CD4-positive, alpha-beta memory T cell (primary cell): Measurements from ENCODE around the gene PTPN14. TPM values are rescaled to one million over a fixed set of nuclear protein-coding genes. Genes with fewer than 3 reads are reported as not detected.

Source experiments
- CTCF ChIA-PET: fragments of 350-600 bp; sonication (Branson Sonifier 250); formaldehyde crosslinking; loops from one replicate; lab custom pipeline; 2021; ENCODE audit warnings: inconsistent platforms; ENCODE audit not compliant: partially characterized antibody; lab: Charles Lee
- POLR2A ChIA-PET: fragments of 350-600 bp; sonication (Branson Sonifier 250); formaldehyde crosslinking; loops from one replicate; lab custom pipeline; 2021; ENCODE audit not compliant: partially characterized antibody; lab: Charles Lee
- DNase-seq, 5 donors: peaks; one replicate each; pipeline versions ENCODE4 v3.0.0 to v3.0.0-alpha.2; 2020 to 2022; ENCODE audit warnings: mixed read lengths in 1 of 5
- H3K27ac ChIP-seq: one replicate; pipeline ENCODE4 v1.7.0; 2013; ENCODE audit warnings: low read depth, low read length
- H3K27me3 ChIP-seq: 2 replicates; pipeline ENCODE4 v1.7.0; 2013; ENCODE audit warnings: mild to moderate bottlenecking, low read length, moderate library complexity; ENCODE audit not compliant: insufficient read depth
- H3K36me3 ChIP-seq: 2 replicates; pipeline ENCODE4 v1.7.0; 2013; ENCODE audit warnings: mild to moderate bottlenecking, low read length, moderate library complexity; ENCODE audit not compliant: insufficient read depth
- H3K4me1 ChIP-seq: 2 replicates; pipeline ENCODE4 v1.7.0; 2013; ENCODE audit warnings: mild to moderate bottlenecking, low read length, moderate library complexity; ENCODE audit not compliant: insufficient read depth
- H3K4me3 ChIP-seq, 2 donors: one replicate each; pipeline ENCODE4 v1.7.0; 2013; ENCODE audit warnings: low read length in 2 of 2, mild to moderate bottlenecking in 1 of 2
- H3K9me3 ChIP-seq, 2 donors: one replicate each; pipeline ENCODE4 v1.7.0; 2013; ENCODE audit warnings: low read length in 2 of 2, control low read depth in 1 of 2; ENCODE audit not compliant: control insufficient read depth in 1 of 2
- H3K27ac Mint-ChIP-seq, 7 donors: one replicate each; pipeline ENCODE4 v1.8.0; 2020 to 2021; ENCODE audit warnings: mixed read lengths in 7 of 7, mild to moderate bottlenecking in 6 of 7, inconsistent platforms in 3 of 7, moderate library complexity in 3 of 7
- H3K27me3 Mint-ChIP-seq, 2 donors: one replicate each; pipeline ENCODE4 v1.8.0; 2020 to 2021; ENCODE audit warnings: mixed read lengths in 2 of 2
- H3K36me3 Mint-ChIP-seq, 2 donors: one replicate each; pipeline ENCODE4 v1.8.0; 2020 to 2021; ENCODE audit warnings: mixed read lengths in 2 of 2, inconsistent platforms in 1 of 2, mild to moderate bottlenecking in 1 of 2
- H3K4me1 Mint-ChIP-seq, 4 donors: one replicate each; pipeline ENCODE4 v1.8.0; 2020 to 2021; ENCODE audit warnings: mixed read lengths in 4 of 4, mild to moderate bottlenecking in 1 of 4
- H3K4me3 Mint-ChIP-seq, 8 donors: one replicate each; pipeline ENCODE4 v1.8.0; 2020 to 2021; ENCODE audit warnings: mixed read lengths in 8 of 8, mild to moderate bottlenecking in 7 of 8, moderate library complexity in 6 of 8, inconsistent platforms in 3 of 8
- H3K9me3 Mint-ChIP-seq, 8 donors: one replicate each; pipeline ENCODE4 v1.8.0; 2020 to 2021; ENCODE audit warnings: mixed read lengths in 8 of 8, mild to moderate bottlenecking in 5 of 8, inconsistent platforms in 3 of 8, moderate library complexity in 1 of 8
- intact Hi-C: fragments of 100-400 bp; cut with micrococcal nuclease; formaldehyde crosslinking; loops from one replicate; pipeline ENCODE4 v1.15.1; 2023
- polyA plus RNA-seq, 2 donors: library from polyadenylated mRNA; unstranded; fragments of 300-500 nt; fragmentation: Illumina TruSeq; gene quantifications; one replicate each; pipeline ENCODE4 v1.2.3, GENCODE V29; 2021
- total RNA-seq, 2 experiments: library from RNA; stranded (reverse); gene quantifications; one replicate each; pipeline ENCODE4 v1.2.3, GENCODE V29; 2021

PTPN14 gene
- total and polyA plus RNA-seq, 4 experiments from 2014 or later, result 0.03 to 0.28 (median 0.20) TPM; not detected in 1

DNA sequence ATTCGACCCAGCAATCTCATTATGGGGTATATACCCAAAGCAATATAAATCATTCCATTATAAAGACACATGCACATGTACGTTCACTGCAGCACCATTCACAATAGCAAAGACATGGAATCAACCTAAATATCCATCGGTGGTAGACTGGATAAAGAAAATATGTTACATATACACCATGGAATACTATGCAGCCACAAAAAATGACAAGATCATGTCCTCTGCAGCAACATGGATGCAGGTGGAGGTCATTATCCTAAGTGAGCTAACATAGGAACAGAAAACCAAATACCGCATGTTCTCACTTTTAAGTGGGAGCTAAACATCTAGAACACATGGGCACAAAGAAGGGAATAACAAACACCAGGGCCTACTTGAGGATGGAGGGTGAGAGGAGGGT is 115.5 kb downstream of the PTPN14 start:
- intact Hi-C loops, result no loop called here

GRCh38 chr1:214432245-214432644 is 119.2 kb downstream of the PTPN14 start:
- no peak overlapping the region for H3K27ac Mint-ChIP-seq
- intact Hi-C loops, result no loop called here
- CTCF ChIA-PET, result no interaction called here
- no peak overlapping the region for H3K4me3 ChIP-seq
- H3K4me1 Mint-ChIP-seq, result peaks cover 15 to 20% (median 18%) of the 10 kb centered on the region in 4 donors
- H3K27ac ChIP-seq, result no peak overlapping the region
- H3K4me1 ChIP-seq, result peaks cover 21% of the 10 kb centered on the region
- peaks cover 0 to 7% of the 10 kb centered on the region in 2 donors for H3K27me3 Mint-ChIP-seq
- DNase-seq, result no peak
- no peaks in the 10 kb centered on the region for H3K27me3 ChIP-seq
- no peaks in the 10 kb centered on the region for H3K36me3 ChIP-seq
- POLR2A ChIA-PET, result no interaction called here
- H3K36me3 Mint-ChIP-seq, result peaks cover 0 to 4% of the 10 kb centered on the region in 2 donors
- H3K9me3 ChIP-seq, result no peaks in the 10 kb centered on the region
- H3K9me3 Mint-ChIP-seq, result peaks cover 0 to 3% (median 0%) of the 10 kb centered on the region in 8 donors
- no peak overlapping the region for H3K4me3 Mint-ChIP-seq

More for the DNA sequence above, 115.5 kb downstream of the PTPN14 start:
- Mint-ChIP-seq H3K4me3 (no peak overlapping the region), H3K4me1 (peaks cover 16 to 29% (median 24%) of the 10 kb centered on the region in 4 donors), H3K36me3 (peaks cover 0 to 4% of the 10 kb centered on the region in 2 donors), H3K9me3 (peaks cover 0 to 3% (median 0%) of the 10 kb centered on the region in 8 donors), H3K27ac (no peak overlapping the region), H3K27me3 (peaks cover 0 to 7% of the 10 kb centered on the region in 2 donors)
- no peak overlapping the region for H3K27ac ChIP-seq
- no peaks in the 10 kb centered on the region for H3K9me3 ChIP-seq
- CTCF ChIA-PET, result no interaction called here
- H3K27me3 ChIP-seq, result no peaks in the 10 kb centered on the region
- no peak for DNase-seq
- no peak overlapping the region for H3K4me3 ChIP-seq
- H3K4me1 ChIP-seq, result peaks cover 23% of the 10 kb centered on the region
- no peaks in the 10 kb centered on the region for H3K36me3 ChIP-seq
- POLR2A ChIA-PET, result no interaction called here

DNA sequence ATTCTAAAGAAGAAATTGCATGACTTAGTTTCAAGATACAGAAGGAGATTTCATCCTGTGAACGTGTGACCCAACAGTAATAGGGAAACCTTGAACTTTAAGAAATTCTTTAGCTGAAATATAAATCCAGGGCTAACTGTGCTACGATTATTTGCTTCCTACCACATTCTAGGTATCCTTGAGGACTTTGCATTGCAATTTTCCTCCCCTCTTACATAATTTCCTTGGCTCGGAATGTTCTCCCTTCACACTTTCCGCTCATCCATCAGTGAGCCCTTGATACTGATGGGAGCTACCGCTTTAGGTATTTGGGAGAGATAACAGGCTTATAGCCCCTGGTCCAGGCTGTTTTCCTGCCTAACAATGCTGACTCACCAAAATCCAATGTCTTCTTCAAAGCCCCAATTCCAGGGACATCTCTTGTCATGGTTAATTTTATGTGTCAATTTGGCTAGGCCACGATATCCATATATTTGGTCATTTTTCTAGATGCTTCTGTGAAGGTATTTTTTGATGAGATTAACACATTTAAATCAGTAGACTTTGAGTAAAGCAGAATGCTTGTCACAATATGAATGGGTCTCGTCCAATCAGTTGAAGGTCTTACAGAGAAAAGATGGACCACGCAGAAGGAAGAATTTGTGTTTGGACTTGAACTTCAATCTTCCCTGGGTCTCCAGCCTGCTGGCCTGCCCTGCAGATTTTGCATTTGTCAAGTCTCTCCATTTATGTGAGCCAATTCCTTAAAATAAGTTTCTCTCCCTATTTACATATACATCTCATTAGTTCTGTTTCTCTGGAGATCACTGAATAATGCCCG is 121.2 kb downstream of the PTPN14 start:
- DNase-seq, result no peak
- Mint-ChIP-seq H3K4me3 (no peak overlapping the region), H3K4me1 (peaks cover 15 to 27% (median 22%) of the 10 kb centered on the region in 4 donors), H3K36me3 (peaks cover 0 to 4% of the 10 kb centered on the region in 2 donors), H3K27me3 (peaks cover 0 to 7% of the 10 kb centered on the region in 2 donors), H3K27ac (peak overlapping the region in 1 of 7 donors; percentile 16), H3K9me3 (peaks cover 0 to 3% (median 0%) of the 10 kb centered on the region in 8 donors)
- ChIA-PET CTCF (no interaction called here), POLR2A (no interaction called here)
- H3K4me1 ChIP-seq, result peaks cover 21% of the 10 kb centered on the region
- H3K27ac ChIP-seq, result no peak overlapping the region
- H3K4me3 ChIP-seq, result no peak overlapping the region
- no peaks in the 10 kb centered on the region for H3K9me3 ChIP-seq
- no peaks in the 10 kb centered on the region for H3K36me3 ChIP-seq
- intact Hi-C loops, result loop anchor here (10.0 kb wide), 1 partner anchor 145 kb away; the partner anchor contains the start of gene SMYD2
- no peaks in the 10 kb centered on the region for H3K27me3 ChIP-seq

DNA sequence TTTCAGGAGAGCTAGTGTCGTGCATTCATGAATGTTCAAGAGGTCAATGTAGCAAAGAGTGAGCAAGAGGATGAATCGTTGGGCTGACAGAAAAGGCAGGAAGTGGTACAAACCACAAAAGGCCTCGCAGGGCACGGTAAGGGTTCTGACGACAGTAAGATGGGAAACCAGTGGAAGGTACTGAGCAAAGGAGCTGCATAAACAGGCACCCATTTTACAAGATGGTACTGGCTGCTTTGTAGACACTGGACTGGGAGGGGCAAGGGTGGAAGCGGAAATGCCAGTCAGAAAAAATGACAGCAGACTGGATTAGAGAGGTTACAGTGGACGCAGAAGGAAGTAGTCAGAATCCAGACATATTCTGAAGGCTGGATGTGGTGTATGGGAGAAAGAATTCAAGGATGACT is 123.5 kb downstream of the PTPN14 start:
- Mint-ChIP-seq H3K36me3 (no peaks in the 10 kb centered on the region), H3K9me3 (peaks cover 0 to 2% (median 0%) of the 10 kb centered on the region in 8 donors), H3K4me3 (peak overlapping the region; percentile 5 to 77 (median 50)), H3K4me1 (peaks cover 15 to 27% (median 22%) of the 10 kb centered on the region in 4 donors), H3K27ac (peak overlapping the region; percentile 66 to 93 (median 90)), H3K27me3 (peaks cover 0 to 1% of the 10 kb centered on the region in 2 donors)
- Histone ChIP-seq H3K9me3 (no peaks in the 10 kb centered on the region), H3K27me3 (no peaks in the 10 kb centered on the region), H3K4me3 (no peak overlapping the region), H3K36me3 (no peaks in the 10 kb centered on the region), H3K27ac (no peak overlapping the region), H3K4me1 (peaks cover 21% of the 10 kb centered on the region)
- POLR2A ChIA-PET, result interaction anchor here (1.0 to 1.2 kb wide), 2 partner anchors 12 to 175 kb away, joined by 3 to 5 read pairs; partner anchors contain the start of gene CENPF
- CTCF ChIA-PET, result no interaction called here
- peak; percentile 73 to 81 (median 74) for DNase-seq
- intact Hi-C loops, result loop anchor here (2.0 to 10.0 kb wide), 2 partner anchors 143 to 175 kb away; partner anchors contain the start of genes CENPF and SMYD2

DNA sequence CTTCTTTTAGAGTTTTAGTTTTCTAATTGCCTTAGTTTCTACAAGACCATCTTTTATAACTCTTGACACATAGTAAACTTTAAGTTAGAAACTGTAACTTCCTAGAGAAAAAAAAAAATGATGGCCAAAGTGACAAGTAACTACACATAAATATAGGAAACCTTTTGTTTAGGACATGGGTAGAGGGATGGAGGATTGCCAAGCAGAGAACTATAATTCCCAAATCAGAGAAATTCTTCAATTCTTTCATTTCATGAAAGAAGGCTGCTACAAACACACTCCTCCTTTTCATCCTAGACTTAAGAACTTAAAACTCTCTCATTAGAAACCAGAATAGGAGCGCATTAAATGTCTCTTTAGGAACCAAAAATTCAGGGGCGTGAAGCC is 125.0 kb downstream of the PTPN14 start:
- Mint-ChIP-seq H3K27ac (peak overlapping the region in 4 of 7 donors; percentile 32 to 89 (median 52)), H3K9me3 (peaks cover 0 to 3% (median 0%) of the 10 kb centered on the region in 8 donors), H3K4me1 (peaks cover 15 to 27% (median 22%) of the 10 kb centered on the region in 4 donors), H3K36me3 (no peaks in the 10 kb centered on the region), H3K4me3 (no peak overlapping the region), H3K27me3 (peaks cover 0 to 1% of the 10 kb centered on the region in 2 donors)
- H3K27ac ChIP-seq, result no peak overlapping the region
- H3K9me3 ChIP-seq, result no peaks in the 10 kb centered on the region
- no peaks in the 10 kb centered on the region for H3K27me3 ChIP-seq
- DNase-seq, result no peak
- no peaks in the 10 kb centered on the region for H3K36me3 ChIP-seq
- ChIA-PET CTCF (no interaction called here), POLR2A (no interaction called here)
- H3K4me1 ChIP-seq, result peaks cover 21% of the 10 kb centered on the region
- H3K4me3 ChIP-seq, result no peak overlapping the region
- intact Hi-C loops, result loop anchor here (2.0 to 10.0 kb wide), 2 partner anchors 142 to 176 kb away; partner anchors contain the start of genes CENPF and SMYD2

- intact Hi-C loops, result loop anchor here (2.0 to 10.0 kb wide), 2 partner anchors 141 to 177 kb away; partner anchors contain the start of genes CENPF and SMYD2
- H3K9me3 Mint-ChIP-seq, result peaks cover 0 to 3% (median 0%) of the 10 kb centered on the region in 8 donors
- no peaks in the 10 kb centered on the region for H3K36me3 Mint-ChIP-seq
- no peak for DNase-seq
- no peak overlapping the region for H3K27ac ChIP-seq
- H3K4me3 Mint-ChIP-seq, result no peak overlapping the region
- CTCF ChIA-PET, result no interaction called here
- no peaks in the 10 kb centered on the region for H3K27me3 ChIP-seq
- H3K4me3 ChIP-seq, result no peak overlapping the region
- H3K4me1 Mint-ChIP-seq, result peaks cover 15 to 27% (median 22%) of the 10 kb centered on the region in 4 donors
- no peaks in the 10 kb centered on the region for H3K9me3 ChIP-seq
- H3K27me3 Mint-ChIP-seq, result peaks cover 0 to 1% of the 10 kb centered on the region in 2 donors
- peaks cover 21% of the 10 kb centered on the region for H3K4me1 ChIP-seq
- peak overlapping the region in 2 of 7 donors; percentile 54 to 89 for H3K27ac Mint-ChIP-seq
- POLR2A ChIA-PET, result no interaction called here
- no peaks in the 10 kb centered on the region for H3K36me3 ChIP-seq
Measured at GRCh38 chr1:214425716-214426425, 125.5 kb downstream of the PTPN14 start.
